Mucosa of rectum (tissue), 2 donors: ENCODE data around the gene GRIPAP1.

Experiments
- H3K27ac ChIP-seq, 2 donors: one replicate each; pipeline ENCODE4 v1.7.0; 2013; ENCODE audit warnings: inconsistent platforms in 2 of 2, low read depth in 2 of 2, low read length in 2 of 2
- H3K27me3 ChIP-seq, 2 donors: one replicate each; pipeline ENCODE4 v1.7.0; 2013; ENCODE audit warnings: low read length in 2 of 2; ENCODE audit not compliant: control insufficient read depth in 2 of 2, insufficient read depth in 2 of 2
- H3K36me3 ChIP-seq, 2 donors: one replicate each; pipeline ENCODE4 v1.7.0; 2013; ENCODE audit warnings: low read length in 2 of 2; ENCODE audit not compliant: control insufficient read depth in 2 of 2, insufficient read depth in 2 of 2
- H3K4me1 ChIP-seq, 2 donors: one replicate each; pipeline ENCODE4 v1.7.0; 2013; ENCODE audit warnings: low read length in 2 of 2, mild to moderate bottlenecking in 1 of 2; ENCODE audit not compliant: control insufficient read depth in 2 of 2, insufficient read depth in 2 of 2
- H3K4me3 ChIP-seq, 2 donors: one replicate each; pipeline ENCODE4 v1.7.0; 2013; ENCODE audit warnings: low read length in 2 of 2
- H3K9ac ChIP-seq, 2 donors: one replicate each; pipeline ENCODE4 v1.7.0; 2013; ENCODE audit warnings: low read length in 2 of 2, low read depth in 1 of 2, mild to moderate bottlenecking in 1 of 2
- H3K9me3 ChIP-seq, 2 donors: one replicate each; pipeline ENCODE4 v1.7.0; 2013; ENCODE audit warnings: low read length in 2 of 2; ENCODE audit not compliant: control insufficient read depth in 2 of 2
- donor health status: healthy.
- donor health status: Normal muscosa, but diverticular disease.

The GRIPAP1 gene

DNA sequence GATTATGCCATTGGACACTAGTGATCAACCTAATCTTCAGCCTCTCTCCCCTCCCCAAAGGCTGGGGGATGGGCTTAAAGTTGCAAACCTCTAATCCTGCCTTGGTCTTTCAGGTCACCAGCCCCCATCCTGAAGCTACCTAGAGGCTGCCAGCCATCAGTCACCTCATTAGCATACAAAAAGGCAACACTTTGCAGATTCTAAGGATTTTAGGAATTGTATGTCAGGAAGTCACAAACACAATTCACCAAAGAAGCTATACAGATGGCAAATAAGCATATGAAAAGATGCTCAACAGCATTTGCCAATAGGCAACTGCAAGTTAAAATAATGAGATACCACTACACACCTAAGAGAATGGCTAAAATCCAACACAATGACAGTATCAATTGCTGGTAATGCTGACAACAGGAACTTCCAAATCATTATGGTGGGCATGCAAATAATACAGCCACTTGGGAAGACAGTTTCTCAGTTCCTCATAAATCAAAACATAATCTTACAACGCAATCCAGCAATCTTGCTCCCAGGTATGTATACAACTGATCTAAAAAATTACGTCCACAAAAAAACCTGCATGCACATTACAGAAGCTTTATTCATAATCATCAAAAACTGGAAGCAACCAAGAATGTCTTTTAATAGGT, 74.2 kb downstream of the GRIPAP1 start:
- Histone ChIP-seq H3K4me3 (no peak overlapping the region), H3K36me3 (peaks cover 18 to 35% of the 10 kb centered on the region in 2 donors), H3K27ac (no peak overlapping the region), H3K9me3 (no peaks in the 10 kb centered on the region), H3K9ac (no peak overlapping the region), H3K27me3 (no peaks in the 10 kb centered on the region), H3K4me1 (no peaks in the 10 kb centered on the region)

DNA sequence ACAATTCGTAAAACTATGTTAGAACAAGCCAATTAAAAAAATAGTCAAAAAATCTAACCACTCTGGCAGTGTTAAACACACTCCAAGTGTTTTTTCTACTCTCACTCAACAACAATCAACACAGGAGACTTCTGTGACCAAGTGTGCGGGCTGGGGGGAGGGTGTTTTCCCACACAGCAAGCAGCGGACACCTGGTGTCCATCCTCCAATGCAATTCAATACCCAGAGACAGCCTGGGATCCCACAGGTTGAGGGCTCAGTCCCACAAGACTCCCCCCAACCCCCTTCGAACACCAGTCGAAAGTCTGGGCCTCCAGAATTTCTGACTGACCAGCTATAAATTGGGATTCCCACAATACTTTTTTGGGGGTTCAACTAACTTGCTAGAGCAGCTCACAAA, 74.9 kb downstream of the GRIPAP1 start:
- Histone ChIP-seq H3K4me3 (no peak overlapping the region), H3K9me3 (no peaks in the 10 kb centered on the region), H3K27me3 (no peaks in the 10 kb centered on the region), H3K9ac (no peak overlapping the region), H3K36me3 (peaks cover 16 to 37% of the 10 kb centered on the region in 2 donors), H3K27ac (no peak overlapping the region), H3K4me1 (no peaks in the 10 kb centered on the region)

DNA sequence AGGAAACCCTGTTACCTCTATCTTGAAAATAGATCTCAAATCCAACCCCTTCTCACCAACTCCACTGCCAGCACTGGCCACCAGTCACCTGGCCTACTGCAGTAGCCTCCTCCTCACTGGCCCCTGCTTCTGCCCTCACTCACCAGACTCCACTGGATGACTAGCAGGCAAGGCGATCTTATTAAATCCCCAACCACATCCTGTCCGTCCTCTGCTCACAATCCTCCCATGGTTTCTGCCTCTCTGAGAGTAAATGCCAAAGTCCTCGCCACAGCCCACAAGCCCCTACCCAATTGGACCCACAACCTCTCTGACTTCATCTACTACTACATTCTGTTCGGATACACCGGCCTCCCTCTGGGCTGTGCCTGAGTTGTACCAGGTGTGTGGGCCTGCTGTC, 77.8 kb downstream of the GRIPAP1 start:
- no peak overlapping the region for H3K4me3 ChIP-seq
- no peak overlapping the region for H3K9ac ChIP-seq
- H3K4me1 ChIP-seq: peaks cover 0 to 4% of the 10 kb centered on the region in 2 donors
- H3K27me3 ChIP-seq: no peaks in the 10 kb centered on the region
- no peak overlapping the region for H3K27ac ChIP-seq
- H3K36me3 ChIP-seq: peaks cover 16 to 34% of the 10 kb centered on the region in 2 donors
- H3K9me3 ChIP-seq: no peaks in the 10 kb centered on the region

DNA sequence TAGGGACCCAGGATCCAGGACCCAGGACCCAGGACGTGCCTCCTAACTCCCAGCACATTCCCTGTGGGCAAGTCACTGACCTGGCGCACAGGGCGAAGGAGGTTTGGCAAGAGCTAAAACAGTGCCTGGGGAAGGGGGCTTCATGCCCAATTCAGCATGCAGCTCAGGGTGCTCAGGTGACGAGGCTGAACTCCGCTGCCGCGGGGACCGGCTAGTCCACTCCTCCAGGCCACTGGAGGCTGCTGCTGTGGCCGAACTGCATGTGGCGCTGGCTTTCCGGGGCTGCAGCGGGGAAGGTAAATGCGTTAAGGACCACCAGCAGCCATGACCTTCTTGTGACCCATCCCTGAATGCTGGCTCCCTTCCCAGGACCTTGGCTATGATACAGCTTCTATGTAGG, 78.3 kb downstream of the GRIPAP1 start:
- peaks cover 16 to 34% of the 10 kb centered on the region in 2 donors for H3K36me3 ChIP-seq

More for the DNA sequence above, 78.3 kb downstream of the GRIPAP1 start:
- H3K27me3 ChIP-seq: no peaks in the 10 kb centered on the region
- H3K4me3 ChIP-seq: no peak overlapping the region
- no peak overlapping the region for H3K9ac ChIP-seq
- H3K9me3 ChIP-seq: no peaks in the 10 kb centered on the region
- no peak overlapping the region for H3K27ac ChIP-seq
- peaks cover 0 to 4% of the 10 kb centered on the region in 2 donors for H3K4me1 ChIP-seq
